MV-4-11 (cell line): ENCODE measurements around the gene RFX4.

ENCODE experiments used
- DNase-seq: peaks from one replicate; lab custom pipeline; 2025; lab: John Stamatoyannopoulos, UW

RFX4 gene

GRCh38 chr12:106582641-106583230 is at the start of gene RFX4:
TSS of gene RFX4 (plus strand) at chr12:106583004. CDS start at chr12:106583321, 317 bp downstream.
- DNase-seq = no peak

DNA sequence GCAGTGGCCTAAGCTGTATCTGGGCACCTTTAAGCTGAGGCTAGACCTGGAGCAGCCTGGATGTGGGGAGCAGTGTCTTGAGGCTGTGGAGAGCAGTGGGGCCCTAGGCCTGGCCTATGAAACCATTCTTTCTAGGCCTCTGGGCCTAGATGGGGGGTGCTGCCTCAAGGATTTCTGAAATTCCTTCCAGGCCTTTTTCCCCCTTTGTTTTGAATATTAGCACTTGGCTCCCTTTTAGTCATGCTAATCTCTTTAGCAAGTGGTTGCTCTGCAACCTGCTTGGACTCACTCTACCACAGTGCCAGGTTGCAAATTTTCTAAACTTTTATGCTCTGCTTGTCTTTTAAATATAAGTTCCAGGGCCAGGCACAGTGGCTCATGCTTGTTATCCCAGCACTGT is 41.6 kb upstream of the RFX4 start:
- no peak for DNase-seq

DNA sequence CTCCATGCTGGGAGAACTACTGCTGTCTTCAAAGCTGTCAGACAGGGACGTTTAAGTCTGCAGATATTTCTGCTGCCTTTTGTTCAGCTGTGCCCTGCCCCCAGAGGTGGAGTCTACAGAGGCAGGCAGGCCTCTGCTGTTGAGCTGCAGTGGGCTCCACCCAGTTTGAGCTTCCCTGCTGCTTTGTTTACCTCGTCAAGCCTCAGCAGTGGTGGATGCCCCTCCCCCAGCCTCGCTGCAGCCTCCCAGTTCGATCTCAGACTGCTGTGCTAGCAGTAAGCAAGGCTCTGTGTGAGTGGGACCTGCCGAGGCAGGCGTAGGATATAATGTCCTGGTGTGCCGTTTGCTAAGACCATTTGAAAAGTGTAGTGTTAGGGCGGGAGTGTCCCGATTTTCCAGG is 31.4 kb upstream of the RFX4 start:
- no peak for DNase-seq

DNA sequence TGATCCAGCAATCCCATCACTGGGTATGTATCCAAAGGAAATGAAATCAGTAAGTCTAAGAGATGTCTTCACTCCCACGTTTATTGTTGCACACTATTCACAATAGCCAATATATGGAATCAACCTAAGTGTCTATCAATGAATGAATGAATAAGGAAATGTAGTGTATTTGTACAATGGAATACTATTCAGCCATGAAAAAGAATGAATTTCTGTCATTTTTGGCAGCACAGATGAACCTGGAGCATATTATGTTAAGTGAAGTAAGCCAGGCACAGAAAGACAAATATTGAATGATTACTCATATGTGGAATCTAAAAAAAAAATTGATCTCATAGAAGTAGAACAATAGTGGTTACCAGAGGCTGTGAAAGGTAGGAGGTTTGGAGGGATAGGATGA is 30.6 kb upstream of the RFX4 start:
- no peak for DNase-seq

- no peak for DNase-seq
These were observed 18.0 kb upstream of the RFX4 start for GRCh38 chr12:106564678-106565329.

DNA sequence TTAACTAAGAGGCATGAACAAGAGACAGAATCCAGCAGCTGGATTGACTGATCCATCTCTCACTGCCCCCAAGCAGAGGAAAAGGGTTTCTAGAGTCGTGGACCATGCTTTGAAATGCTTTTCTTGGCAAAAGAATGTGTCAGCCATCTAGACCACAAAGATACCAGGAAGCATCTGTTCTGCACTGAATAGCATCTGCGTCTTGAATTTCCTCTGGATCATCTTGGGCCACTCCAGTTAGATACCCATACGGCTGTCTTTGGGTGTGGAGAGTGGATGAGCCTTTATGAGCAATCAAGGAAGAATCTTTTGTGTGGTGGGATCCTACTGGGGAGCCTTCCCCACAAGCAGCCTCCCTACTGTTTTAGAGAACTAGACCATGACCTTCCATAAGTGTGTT is 16.0 kb upstream of the RFX4 start:
- DNase-seq = no peak

DNA sequence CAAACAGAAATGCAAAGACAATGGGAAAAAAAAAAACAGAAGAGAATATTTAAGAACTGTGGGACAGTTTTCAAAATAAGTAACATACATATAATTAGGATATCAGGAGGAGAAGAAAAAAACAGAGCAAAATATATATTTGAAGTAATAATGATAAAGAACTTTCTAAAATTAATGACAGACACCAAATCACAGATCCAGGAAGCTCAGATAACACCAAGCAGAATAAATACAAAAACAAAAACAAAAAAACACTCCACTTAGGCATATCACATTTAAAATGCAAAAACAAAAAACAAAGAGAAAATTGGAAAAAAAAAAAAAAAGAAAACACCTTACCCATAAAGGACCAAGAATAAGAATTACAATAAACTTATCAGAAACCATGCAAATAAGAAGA is 9.6 kb upstream of the RFX4 start:
- DNase-seq = no peak

DNA sequence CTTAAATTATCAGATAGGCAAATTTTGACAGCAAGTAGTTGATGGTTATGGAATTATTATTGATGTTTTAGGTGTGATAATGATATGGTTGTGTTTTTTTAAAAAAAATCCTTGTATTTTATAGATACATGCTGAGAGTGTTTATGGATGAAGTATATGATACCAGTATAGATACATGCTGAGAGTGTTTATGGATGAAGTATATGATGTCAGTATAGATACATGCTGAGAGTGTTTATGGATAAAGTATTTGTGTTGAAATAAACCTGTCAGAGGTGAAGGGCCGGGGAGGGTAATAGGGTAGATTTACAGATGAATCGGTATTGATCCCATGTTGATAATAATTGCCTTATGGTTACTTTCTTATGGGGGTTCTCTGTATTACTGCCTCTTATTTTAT is 6.0 kb upstream of the RFX4 start:
- no peak for DNase-seq

GRCh38 chr12:106580671-106581508 is 1.9 kb upstream of the RFX4 start:
- DNase-seq = no peak

DNA sequence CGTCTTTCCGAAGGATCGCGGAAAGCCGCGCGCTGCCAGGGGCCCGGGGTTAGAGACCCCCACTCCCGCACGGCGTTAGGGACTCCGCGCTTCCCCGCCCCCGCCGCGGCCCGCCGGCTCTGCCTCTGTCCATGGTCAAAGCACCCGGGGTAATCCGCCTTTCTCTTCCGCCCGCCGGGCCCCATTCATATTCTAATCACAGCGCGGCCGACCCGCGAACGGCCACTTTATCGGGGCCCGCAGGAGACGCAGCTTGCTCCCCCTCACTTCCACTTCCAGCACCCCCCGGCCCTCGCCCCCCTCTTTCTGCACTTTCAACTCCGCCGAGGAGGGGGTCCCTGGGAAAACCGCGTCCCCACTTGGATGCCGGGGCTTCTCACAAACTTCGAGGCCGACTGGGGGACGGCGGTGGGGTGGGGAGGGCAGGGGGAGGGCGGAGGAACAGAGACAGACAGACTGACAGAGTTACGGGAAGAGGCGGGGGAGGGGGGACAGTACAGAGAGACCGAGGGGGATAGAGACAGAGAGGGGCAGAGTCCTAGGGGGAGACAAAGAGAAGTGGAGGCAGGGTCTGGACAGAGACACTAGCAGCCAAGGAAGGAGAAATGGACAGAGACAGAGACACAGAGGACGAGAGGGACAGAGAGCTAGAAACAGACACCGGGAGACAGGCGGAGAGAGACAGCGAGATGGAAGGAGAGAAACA is 1.1 kb upstream of the RFX4 start:
- no peak for DNase-seq

DNA sequence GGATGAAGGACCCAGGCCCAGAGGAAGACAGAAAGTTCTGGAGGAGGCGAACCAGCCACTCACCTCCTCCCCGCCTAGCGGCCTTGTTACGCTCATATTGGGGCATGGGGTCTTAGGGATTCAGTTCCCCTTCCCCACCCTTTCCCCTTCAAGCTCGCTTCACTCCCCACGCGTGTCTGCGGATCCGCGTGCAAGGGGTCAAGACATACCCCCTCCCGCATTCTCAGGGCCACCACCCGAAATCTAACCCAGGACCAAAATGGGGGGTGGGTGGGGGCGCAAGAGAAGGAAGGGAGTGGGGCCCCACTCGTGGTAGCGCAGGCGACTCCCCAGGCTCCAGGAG is 584 bp upstream of the RFX4 start:
- no peak for DNase-seq

- DNase-seq = no peak
These were observed 669 bp downstream of the RFX4 start for GRCh38 chr12:106583242-106584103.

- DNase-seq = no peak
These were observed 1.6 kb downstream of the RFX4 start for GRCh38 chr12:106584104-106585064.

GRCh38 chr12:106585105-106585520 is 2.3 kb downstream of the RFX4 start:
- DNase-seq = no peak

GRCh38 chr12:106585521-106586277 is 2.9 kb downstream of the RFX4 start:
- DNase-seq = no peak

DNA sequence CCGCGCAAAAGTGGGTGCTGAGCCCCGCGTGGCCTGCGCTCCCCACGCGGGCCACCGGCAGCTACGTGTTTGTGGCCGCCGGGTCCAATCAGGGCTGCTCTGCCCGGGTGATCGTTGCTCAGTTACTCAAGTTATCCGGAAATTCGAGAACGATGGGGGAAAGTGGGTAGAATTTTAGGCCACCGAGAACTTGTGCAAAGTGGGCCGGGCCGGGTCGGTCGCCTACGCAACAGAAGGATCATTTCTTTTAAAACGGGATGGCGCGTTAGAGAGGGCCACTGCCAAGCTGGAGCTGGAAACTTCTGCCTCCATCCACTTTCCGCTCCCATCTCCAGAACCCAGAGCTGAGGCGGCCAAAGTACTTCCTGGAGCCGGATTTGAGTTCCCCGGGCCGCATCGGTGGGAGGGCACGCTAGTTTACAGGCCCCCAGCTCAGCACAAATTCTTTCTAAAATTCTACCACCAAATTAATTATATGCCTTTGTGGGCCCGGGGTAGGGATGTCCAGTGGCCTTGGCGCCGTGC is 3.5 kb downstream of the RFX4 start:
- DNase-seq = no peak

- no peak for DNase-seq
These were observed 4.2 kb downstream of the RFX4 start for GRCh38 chr12:106586803-106587684.

GRCh38 chr12:106588771-106589170 is 6.0 kb downstream of the RFX4 start:
- no peak for DNase-seq

GRCh38 chr12:106590601-106591000 is 7.8 kb downstream of the RFX4 start:
- no peak for DNase-seq
